Activated naive CD8-positive, alpha-beta T cell treated with anti-CD3 and anti-CD28 coated beads, Interleukin-2, amount 10 ng/mL, durations not matched to agents 7 days and 5 days (primary cell): ENCODE results near the gene UBE2S. TPM values are rescaled to one million over a fixed set of nuclear protein-coding genes. Genes with fewer than 3 reads are reported as not detected.
A peak's percentile ranks its signal among the peaks of the same experiment; 100 is the strongest.
"Not testable (repeated sequence)": the region's sequence is repeated elsewhere in the genome, so short reads cannot be mapped to it uniquely, and the experiment has no call there.

Experiments
- ATAC-seq: fragments of 150-1000 bp; cut with Tn5 transposase; one replicate; pipeline ENCODE4 v1.10.0; 2021; ENCODE audit warnings: low read depth, moderate library complexity
- POLR2A ChIA-PET: fragments of 350-600 bp; sonication (Branson Sonifier 250); formaldehyde crosslinking; loops from one replicate; lab custom pipeline; 2021; ENCODE audit warnings: antibody characterized with exemption; lab: Charles Lee
- DNase-seq: peaks from one replicate; pipeline ENCODE4 v3.0.0; 2021
- H3K27ac Mint-ChIP-seq: one replicate; pipeline ENCODE4 v1.8.0; 2022; ENCODE audit warnings: mild to moderate bottlenecking, mixed read lengths
- H3K27me3 Mint-ChIP-seq: one replicate; pipeline ENCODE4 v1.8.0; 2022; ENCODE audit warnings: mild to moderate bottlenecking, moderate library complexity, mixed read lengths
- H3K36me3 Mint-ChIP-seq: one replicate; pipeline ENCODE4 v1.8.0; 2021; ENCODE audit warnings: mild to moderate bottlenecking, mixed read lengths
- H3K4me1 Mint-ChIP-seq: one replicate; pipeline ENCODE4 v1.8.0; 2021; ENCODE audit warnings: mixed read lengths
- H3K4me3 Mint-ChIP-seq: one replicate; pipeline ENCODE4 v1.8.0; 2022; ENCODE audit warnings: mild to moderate bottlenecking, moderate library complexity, mixed read lengths
- H3K9me3 Mint-ChIP-seq: one replicate; pipeline ENCODE4 v1.8.0; 2021; ENCODE audit warnings: mixed read lengths
- total RNA-seq, 2 experiments: library from RNA; stranded (reverse); gene quantifications; one replicate each; pipeline ENCODE4 v1.2.3, GENCODE V29; 2021

UBE2S gene
- total RNA-seq, 2 experiments from 2014 or later: 184 to 203 TPM

GRCh38 chr19:55407800-55408532 is 378 bp upstream of the UBE2S start:
- H3K4me3 Mint-ChIP-seq: peak overlapping the region; percentile 95
- no peaks in the 10 kb centered on the region for H3K27me3 Mint-ChIP-seq
- ATAC-seq (peak; percentile 93), DNase-seq (peak; percentile 96)
- peak overlapping the region; percentile 99 for H3K27ac Mint-ChIP-seq
- peaks cover 37% of the 10 kb centered on the region for H3K36me3 Mint-ChIP-seq
- POLR2A ChIA-PET: interaction anchor here (0.5 to 12.9 kb wide), 38 partner anchors 9 to 1271 kb away, joined by 3 to 211 read pairs (median 4); partner anchors contain the start of genes DNAAF3, FIZ1, HSPBP1 and ISOC2
- peaks cover 12% of the 10 kb centered on the region for H3K9me3 Mint-ChIP-seq
- H3K4me1 Mint-ChIP-seq: peaks cover 32% of the 10 kb centered on the region

GRCh38 chr19:55406826-55407549 is 600 bp downstream of the UBE2S start:
- POLR2A ChIA-PET: interaction anchor here (0.6 to 12.9 kb wide), 31 partner anchors 8 to 290 kb away, joined by 3 to 211 read pairs (median 5); partner anchors contain the start of genes DNAAF3, FIZ1, HSPBP1 and ISOC2
- peaks cover 12% of the 10 kb centered on the region for H3K9me3 Mint-ChIP-seq
- peaks cover 43% of the 10 kb centered on the region for H3K36me3 Mint-ChIP-seq
- ATAC-seq (peak; percentile 2), DNase-seq (no peak)
- H3K27me3 Mint-ChIP-seq: no peaks in the 10 kb centered on the region
- peaks cover 33% of the 10 kb centered on the region for H3K4me1 Mint-ChIP-seq
- peak overlapping the region; percentile 99 for H3K27ac Mint-ChIP-seq
- H3K4me3 Mint-ChIP-seq: peak overlapping the region; percentile 95

GRCh38 chr19:55406091-55406825 is 1.3 kb downstream of the UBE2S start:
- Mint-ChIP-seq H3K36me3 (peaks cover 46% of the 10 kb centered on the region), H3K27ac (peak overlapping the region; percentile 99), H3K27me3 (no peaks in the 10 kb centered on the region), H3K4me3 (peak overlapping the region; percentile 95), H3K9me3 (peaks cover 12% of the 10 kb centered on the region), H3K4me1 (peaks cover 36% of the 10 kb centered on the region)
- ATAC-seq (no peak), DNase-seq (no peak)
- POLR2A ChIA-PET: interaction anchor here (1.0 to 12.9 kb wide), 9 partner anchors 15 to 151 kb away, joined by 3 to 211 read pairs (median 11); partner anchors contain the start of genes NAT14, RPL28, TMEM238 and ZNF628

GRCh38 chr19:55405638-55406037 is 1.9 kb downstream of the UBE2S start:
- no peak for DNase-seq
- H3K36me3 Mint-ChIP-seq: peaks cover 48% of the 10 kb centered on the region
- H3K4me1 Mint-ChIP-seq: peaks cover 36% of the 10 kb centered on the region
- peaks cover 11% of the 10 kb centered on the region for H3K9me3 Mint-ChIP-seq
- H3K4me3 Mint-ChIP-seq: peak overlapping the region; percentile 95
- POLR2A ChIA-PET: interaction anchor here (1.5 to 12.9 kb wide), 5 partner anchors 15 to 151 kb away, joined by 3 to 211 read pairs (median 43); partner anchors contain the start of genes RPL28 and TMEM238
- H3K27me3 Mint-ChIP-seq: no peaks in the 10 kb centered on the region
- peak overlapping the region; percentile 99 for H3K27ac Mint-ChIP-seq
- ATAC-seq: no peak

- POLR2A ChIA-PET: interaction anchor here (2.1 to 12.9 kb wide), 2 partner anchors 12 to 19 kb away, joined by 7 to 211 read pairs; partner anchors contain the start of genes RPL28 and TMEM238
- Mint-ChIP-seq H3K4me1 (peaks cover 35% of the 10 kb centered on the region), H3K36me3 (peaks cover 42% of the 10 kb centered on the region), H3K9me3 (no peaks in the 10 kb centered on the region), H3K27ac (no peak overlapping the region), H3K4me3 (no peak overlapping the region), H3K27me3 (no peaks in the 10 kb centered on the region)
- no peak for DNase-seq
- ATAC-seq: no peak
Measured at GRCh38 chr19:55402509-55402908, 5.1 kb downstream of the UBE2S start.

- not testable (repeated sequence) for H3K27me3 Mint-ChIP-seq, H3K27ac Mint-ChIP-seq, ATAC-seq, H3K4me3 Mint-ChIP-seq, DNase-seq, H3K9me3 Mint-ChIP-seq
- H3K4me1 Mint-ChIP-seq: peaks cover 32% of the 10 kb centered on the region
- peaks cover 36% of the 10 kb centered on the region for H3K36me3 Mint-ChIP-seq
- POLR2A ChIA-PET: interaction anchor here (12.9 kb wide), 1 partner anchor 10 kb away, joined by 211 read pairs; the partner anchor contains the start of gene RPL28
Measured at GRCh38 chr19:55401390-55401789, 6.2 kb downstream of the UBE2S start.

GRCh38 chr19:55400281-55401087 is 7.1 kb downstream of the UBE2S start:
- no peak for DNase-seq
- Mint-ChIP-seq H3K27me3 (no peaks in the 10 kb centered on the region), H3K27ac (peak overlapping the region; percentile 54), H3K4me3 (no peak overlapping the region), H3K9me3 (no peaks in the 10 kb centered on the region), H3K4me1 (peaks cover 23% of the 10 kb centered on the region), H3K36me3 (peaks cover 26% of the 10 kb centered on the region)
- no peak for ATAC-seq
- POLR2A ChIA-PET: interaction anchor here (1.5 to 12.9 kb wide), 3 partner anchors 8 to 17 kb away, joined by 9 to 211 read pairs (median 10); partner anchors contain the start of genes RPL28 and TMEM238

GRCh38 chr19:55398200-55398925 is 9.2 kb downstream of the UBE2S start:
- H3K36me3 Mint-ChIP-seq: peaks cover 17% of the 10 kb centered on the region
- POLR2A ChIA-PET: interaction anchor here (1.0 to 12.9 kb wide), 5 partner anchors 7 to 59 kb away, joined by 4 to 211 read pairs (median 9); partner anchors contain the start of genes KMT5C, RPL28, TMEM238 and UBE2S
- H3K4me1 Mint-ChIP-seq: peaks cover 14% of the 10 kb centered on the region
- no peaks in the 10 kb centered on the region for H3K9me3 Mint-ChIP-seq
- no peak overlapping the region for H3K4me3 Mint-ChIP-seq
- ATAC-seq: no peak
- DNase-seq: no peak
- no peaks in the 10 kb centered on the region for H3K27me3 Mint-ChIP-seq
- H3K27ac Mint-ChIP-seq: peak overlapping the region; percentile 37

- H3K4me1 Mint-ChIP-seq: peaks cover 16% of the 10 kb centered on the region
- ATAC-seq: no peak
- no peak overlapping the region for H3K27ac Mint-ChIP-seq
- POLR2A ChIA-PET: interaction anchor here (0.5 to 11.0 kb wide), 4 partner anchors 9 to 111 kb away, joined by 3 to 211 read pairs (median 4); partner anchors contain the start of genes TMEM238 and UBE2S
- H3K4me3 Mint-ChIP-seq: no peak overlapping the region
- no peak for DNase-seq
- peaks cover 10% of the 10 kb centered on the region for H3K36me3 Mint-ChIP-seq
- no peaks in the 10 kb centered on the region for H3K27me3 Mint-ChIP-seq
- H3K9me3 Mint-ChIP-seq: no peaks in the 10 kb centered on the region
Measured at GRCh38 chr19:55392820-55393761, 14.5 kb downstream of the UBE2S start.

GRCh38 chr19:55391702-55392615 is 15.6 kb downstream of the UBE2S start:
- H3K9me3 Mint-ChIP-seq: no peaks in the 10 kb centered on the region
- peaks cover 24% of the 10 kb centered on the region for H3K4me1 Mint-ChIP-seq
- DNase-seq (no peak), ATAC-seq (no peak)
- H3K27me3 Mint-ChIP-seq: no peaks in the 10 kb centered on the region
- peaks cover 21% of the 10 kb centered on the region for H3K36me3 Mint-ChIP-seq
- no peak overlapping the region for H3K4me3 Mint-ChIP-seq
- peak overlapping the region; percentile 22 for H3K27ac Mint-ChIP-seq
- POLR2A ChIA-PET: interaction anchor here (0.7 to 11.0 kb wide), 2 partner anchors 12 to 112 kb away, joined by 4 to 211 read pairs; partner anchors contain the start of gene UBE2S
